ENCODE results near the gene RAB20. TPM values are rescaled to one million over a fixed set of nuclear protein-coding genes. Genes with fewer than 3 reads are reported as not detected.

RAB20 gene
- total and polyA plus RNA-seq, 2 of the 8 experiments (the other 6 are each of a cell fraction or from before 2014, with no cell fraction given), result 14.8 to 27.9 TPM

DNA sequence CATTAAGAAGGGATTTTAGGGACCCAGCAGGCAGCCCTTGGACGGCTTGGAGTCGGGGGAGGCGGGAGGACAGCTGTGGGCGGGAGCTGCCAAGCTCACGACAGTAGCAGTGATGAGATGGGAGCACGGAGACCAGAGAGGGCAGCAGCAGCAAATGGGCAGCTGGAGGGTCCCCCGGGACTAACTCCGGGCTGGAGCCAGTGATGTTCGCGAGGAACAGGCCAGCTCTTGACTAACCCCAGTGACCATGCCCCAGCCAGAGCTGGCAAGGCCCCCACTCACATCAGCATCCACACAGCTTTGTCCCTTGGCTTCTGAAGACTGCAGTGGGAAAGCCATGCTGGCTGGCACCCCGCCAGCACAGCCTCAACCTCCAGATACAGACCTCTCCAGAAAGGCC, 81.9 kb downstream of the RAB20 start:
- Histone ChIP-seq H3K9me3 (ENCODE audit: insufficient read depth in 2 of 2, low read depth in 1 of 2, low read length in 1 of 2) (no peaks in the 10 kb centered on the region), H2BK12ac (ENCODE audit: low read depth, low read length) (no peak overlapping the region; the same call in 1 of the 2 replicates), H4K5ac (ENCODE audit: insufficient read length, low read depth, low read length) (no peak overlapping the region), H3K4me2 (ENCODE audit: insufficient read depth in 1 of 2, low read depth in 2 of 2, low read length in 2 of 2) (no peak overlapping the region), H3K9ac (replicated peaks in 1 of 4; ENCODE audit: extremely low read depth in 1 of 4, low read depth in 3 of 4, low read length in 3 of 4) (no peak overlapping the region), H4K8ac (ENCODE audit: extremely low read depth, insufficient read depth, low read length) (no peak overlapping the region), H2BK5ac (ENCODE audit: low read depth, low read length) (no peak overlapping the region), H3K27ac (ENCODE audit: low read depth, low read length) (no peak overlapping the region; the same call in 1 of the 2 replicates), H2AFZ (ENCODE audit: low read length) (no peak overlapping the region), H2BK15ac (ENCODE audit: low read length) (no peak overlapping the region), H3K14ac (ENCODE audit: insufficient read length) (no peak overlapping the region), H3K79me1 (ENCODE audit: low read depth, low read length) (no peaks in the 10 kb centered on the region), H3K23me2 (ENCODE audit: low read depth, low read length) (0 out of 2 replicates have a peak, but pooled peaks cover 1% of the 10 kb centered on the region), H4K91ac (replicated peaks; ENCODE audit: insufficient read length, low read length) (no peak overlapping the region), H3K56ac (replicated peaks; ENCODE audit: insufficient read length, low read depth, low read length) (no peak overlapping the region), H3K4ac (replicated peaks; ENCODE audit: insufficient read length, low read depth, low read length) (no peak overlapping the region), H3K23ac (ENCODE audit: insufficient read length) (no peak overlapping the region), H3K18ac (ENCODE audit: extremely low read depth, low read length) (no peak overlapping the region), H2BK120ac (replicated peaks; ENCODE audit: low read depth, low read length) (no peak overlapping the region), H2AK5ac (ENCODE audit: low read depth, low read length) (peak overlapping the region; percentile 11; the same call in 1 of the 2 replicates), H3K27me3 (replicated peaks in 1 of 4; ENCODE audit: control insufficient read depth in 3 of 4, extremely low read depth in 1 of 4, insufficient read depth in 3 of 4, low read length in 3 of 4) (no peaks in the 10 kb centered on the region), H2BK20ac (ENCODE audit: low read length) (no peak overlapping the region), H3K4me1 (replicated peaks in 1 of 4; ENCODE audit: control insufficient read depth in 3 of 4, insufficient read depth in 4 of 4, low read length in 3 of 4) (peaks cover 0 to 11% (median under 1%) of the 10 kb centered on the region in 4 experiments; a peak in 2 of 7 replicates), H4K20me1 (replicated peaks in 1 of 2; ENCODE audit: control insufficient read depth in 1 of 2, insufficient read depth in 2 of 2, low read length in 2 of 2) (peaks cover 0 to 2% of the 10 kb centered on the region in 2 experiments), H3K36me3 (ENCODE audit: control insufficient read depth in 2 of 4, insufficient read depth in 4 of 4, low read length in 3 of 4) (peaks cover 0 to 35% (median 8%) of the 10 kb centered on the region in 4 experiments; a peak in 5 of 8 replicates), H3K79me2 (ENCODE audit: control insufficient read depth in 1 of 2, insufficient read depth in 2 of 2, low read length in 2 of 2) (no peaks in the 10 kb centered on the region), H3K4me3 (ENCODE audit: extremely low read depth in 1 of 4, insufficient read depth in 2 of 4, low read depth in 3 of 4, low read length in 4 of 4) (no peak overlapping the region)
- DNase-seq (ENCODE audit: low read depth in 1 of 2, low spot score in 2 of 2), result no peak
- ChIA-PET CTCF (ENCODE audit: partially characterized antibody) (interaction anchor here (0.7 to 1.2 kb wide), 3 partner anchors 24 to 36 kb away, joined by 3 read pairs; no protein-coding TSS in a partner anchor), POLR2A (ENCODE audit: partially characterized antibody) (no interaction called here)
- no peak for FAIRE-seq
- TF ChIP-seq ZNF274 (IDR thresholded peaks at IDR 0.05; ENCODE audit: borderline replicate concordance, extremely low read depth, low read length) (no peak), HDAC6 (IDR thresholded peaks at IDR 0.05; ENCODE audit: low read depth, low read length) (no peak), TAF7 (optimal IDR thresholded peaks at IDR 0.05; ENCODE audit: borderline replicate concordance, low read depth, low read length) (no peak)
- TF ChIP-seq, protein P1, sequence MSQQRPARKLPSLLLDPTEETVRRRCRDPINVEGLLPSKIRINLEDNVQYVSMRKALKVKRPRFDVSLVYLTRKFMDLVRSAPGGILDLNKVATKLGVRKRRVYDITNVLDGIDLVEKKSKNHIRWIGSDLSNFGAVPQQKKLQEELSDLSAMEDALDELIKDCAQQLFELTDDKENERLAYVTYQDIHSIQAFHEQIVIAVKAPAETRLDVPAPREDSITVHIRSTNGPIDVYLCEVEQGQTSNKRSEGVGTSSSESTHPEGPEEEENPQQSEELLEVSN (IDR thresholded peaks at IDR 0.05), result no peak
- WGBS, 2 experiments (ENCODE audit: extremely low coverage in 1 of 2, insufficient coverage in 1 of 2, insufficient read length in 1 of 2, insufficient replicate concordance in 2 of 2, low coverage in 1 of 2, low lambda C conversion rate in 2 of 2, missing lambda C conversion rate in 1 of 2), result 97% methylated on average over 10 of the region's 11 CpGs; no CpG with 5 or more reads in 1 of the 2 experiments
